Hepatocyte (in vitro differentiated cells): Measurements from ENCODE around the gene TEX28. TPM values are rescaled to one million over a fixed set of nuclear protein-coding genes. Genes with fewer than 3 reads are reported as not detected.
"Not testable (repeated sequence)": the region's sequence is repeated elsewhere in the genome, so short reads cannot be mapped to it uniquely, and the experiment has no call there.

ENCODE experiments used
- DNase-seq: peaks from one replicate; pipeline ENCODE4 v3.0.0-alpha.2; 2016; ENCODE audit warnings: low spot score
- H2AFZ ChIP-seq: fragments of 200-600 bp; sonication (generic); 2 replicates; pipeline ENCODE4 v1.6.0; 2016; ENCODE audit warnings: antibody characterized with exemption, mild to moderate bottlenecking
- H3K27ac ChIP-seq: fragments of 200-600 bp; sonication (generic); 2 replicates; pipeline ENCODE4 v1.5.1; 2016; ENCODE audit warnings: mild to moderate bottlenecking
- H3K27me3 ChIP-seq: fragments of 200-600 bp; sonication (generic); 2 replicates; pipeline ENCODE4 v1.6.1; 2016
- H3K36me3 ChIP-seq: fragments of 200-600 bp; sonication (generic); replicated peaks from 2 replicates; pipeline ENCODE4 v1.5.1; 2016; ENCODE audit warnings: low read depth; ENCODE audit not compliant: insufficient read depth
- H3K4me1 ChIP-seq: fragments of 200-600 bp; sonication (generic); 2 replicates; pipeline ENCODE4 v1.5.1; 2016; ENCODE audit warnings: mild to moderate bottlenecking, moderate library complexity; ENCODE audit not compliant: insufficient read depth
- H3K4me2 ChIP-seq: fragments of 200-600 bp; sonication (generic); 2 replicates; pipeline ENCODE4 v1.6.0; 2016
- H3K4me3 ChIP-seq: fragments of 200-600 bp; sonication (generic); 2 replicates; pipeline ENCODE4 v1.5.1; 2016; ENCODE audit warnings: mild to moderate bottlenecking
- H3K79me2 ChIP-seq: fragments of 200-600 bp; sonication (generic); 2 replicates; pipeline ENCODE4 v1.6.0; 2017; ENCODE audit warnings: mild to moderate bottlenecking
- H3K9me2 ChIP-seq: fragments of 200-600 bp; sonication (generic); replicated peaks from 2 replicates; pipeline ENCODE4 v1.6.0; 2017; ENCODE audit warnings: mild to moderate bottlenecking; ENCODE audit not compliant: insufficient read depth
- H3K9me3 ChIP-seq: fragments of 200-600 bp; sonication (generic); 2 replicates; pipeline ENCODE4 v1.5.1; 2016; ENCODE audit warnings: low read depth, mild to moderate bottlenecking
- H4K20me1 ChIP-seq: fragments of 200-600 bp; sonication (generic); 2 replicates; pipeline ENCODE4 v1.6.0; 2016; ENCODE audit warnings: mild to moderate bottlenecking; ENCODE audit not compliant: insufficient read depth, poor library complexity, severe bottlenecking
- EZH2 ChIP-seq: fragments of 200-600 bp; sonication (generic); IDR thresholded peaks from 2 replicates; pipeline ENCODE4 v1.6.1; 2016; ENCODE audit warnings: antibody characterized with exemption, mild to moderate bottlenecking, borderline replicate concordance
- EZH2phosphoT487 ChIP-seq: fragments of 200-600 bp; sonication (generic); IDR thresholded peaks from one replicate; pipeline ENCODE4 v1.6.1; 2018; ENCODE audit warnings: antibody characterized with exemption, mild to moderate bottlenecking, low read depth, moderate library complexity; ENCODE audit not compliant: unreplicated experiment, severe bottlenecking
- WGBS: methylation state at CpG from one replicate; pipeline ENCODE4 v1.1.6; 2016; ENCODE audit warnings: low lambda C conversion rate; ENCODE audit errors: missing lambda C conversion rate; 5-methylcytosine and 5-hydroxymethylcytosine counted together
- polyA plus RNA-seq: library from polyadenylated mRNA; unstranded; fragments of >200 nt; fragmentation: Nextera tagmentation; extraction: Ambion mirVana; gene quantifications from 2 replicates; pipeline ENCODE4 v1.2.1, GENCODE V29; 2016
- total RNA-seq: library from RNA; depleted of rRNA; stranded (reverse); fragments of >200 nt; gene quantifications from 2 replicates; pipeline ENCODE4 v1.2.3, GENCODE V29; 2014
- TF ChIP-seq, protein P1 (sequence below): fragments of 200-600 bp; sonication (generic); IDR thresholded peaks from 2 replicates; pipeline ENCODE4 v1.5.1; 2016; ENCODE audit warnings: antibody characterized with exemption, mild to moderate bottlenecking; ENCODE audit not compliant: poor library complexity

The TEX28 gene
- total RNA-seq (not detected in 2 replicates), polyA plus RNA-seq (not detected in 2 replicates)

GRCh38 chrX:154294791-154295574 lies at the start of gene TEX28:
Gene TEX28 (minus strand): TSS chrX:154295124. CDS start chrX:154292117, 3,007 bp downstream.
- no peaks in the 10 kb centered on the region for H3K9me2 ChIP-seq
- TF ChIP-seq, protein P1, sequence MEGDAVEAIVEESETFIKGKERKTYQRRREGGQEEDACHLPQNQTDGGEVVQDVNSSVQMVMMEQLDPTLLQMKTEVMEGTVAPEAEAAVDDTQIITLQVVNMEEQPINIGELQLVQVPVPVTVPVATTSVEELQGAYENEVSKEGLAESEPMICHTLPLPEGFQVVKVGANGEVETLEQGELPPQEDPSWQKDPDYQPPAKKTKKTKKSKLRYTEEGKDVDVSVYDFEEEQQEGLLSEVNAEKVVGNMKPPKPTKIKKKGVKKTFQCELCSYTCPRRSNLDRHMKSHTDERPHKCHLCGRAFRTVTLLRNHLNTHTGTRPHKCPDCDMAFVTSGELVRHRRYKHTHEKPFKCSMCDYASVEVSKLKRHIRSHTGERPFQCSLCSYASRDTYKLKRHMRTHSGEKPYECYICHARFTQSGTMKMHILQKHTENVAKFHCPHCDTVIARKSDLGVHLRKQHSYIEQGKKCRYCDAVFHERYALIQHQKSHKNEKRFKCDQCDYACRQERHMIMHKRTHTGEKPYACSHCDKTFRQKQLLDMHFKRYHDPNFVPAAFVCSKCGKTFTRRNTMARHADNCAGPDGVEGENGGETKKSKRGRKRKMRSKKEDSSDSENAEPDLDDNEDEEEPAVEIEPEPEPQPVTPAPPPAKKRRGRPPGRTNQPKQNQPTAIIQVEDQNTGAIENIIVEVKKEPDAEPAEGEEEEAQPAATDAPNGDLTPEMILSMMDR, result no peak
- TF ChIP-seq EZH2phosphoT487 (no peak), EZH2 (no peak)
- no peaks in the 10 kb centered on the region for H4K20me1 ChIP-seq
- H3K4me3 ChIP-seq, result no peak within 1 kb of the TSS
- no peak within 1 kb of the TSS for H3K4me2 ChIP-seq
- H3K27ac ChIP-seq, result no peak within 1 kb of the TSS
- H3K27me3 ChIP-seq, result no peaks in the 10 kb centered on the region
- H3K36me3 ChIP-seq, result no peaks in the 10 kb centered on the region
- no peaks in the 10 kb centered on the region for H3K9me3 ChIP-seq
- DNase-seq, result no peak
- WGBS, result 92% methylated on average over 26 of the region's 39 CpGs
- no peak within 1 kb of the TSS for H2AFZ ChIP-seq
- no peaks in the 10 kb centered on the region for H3K79me2 ChIP-seq
- no peaks in the 10 kb centered on the region for H3K4me1 ChIP-seq

DNA sequence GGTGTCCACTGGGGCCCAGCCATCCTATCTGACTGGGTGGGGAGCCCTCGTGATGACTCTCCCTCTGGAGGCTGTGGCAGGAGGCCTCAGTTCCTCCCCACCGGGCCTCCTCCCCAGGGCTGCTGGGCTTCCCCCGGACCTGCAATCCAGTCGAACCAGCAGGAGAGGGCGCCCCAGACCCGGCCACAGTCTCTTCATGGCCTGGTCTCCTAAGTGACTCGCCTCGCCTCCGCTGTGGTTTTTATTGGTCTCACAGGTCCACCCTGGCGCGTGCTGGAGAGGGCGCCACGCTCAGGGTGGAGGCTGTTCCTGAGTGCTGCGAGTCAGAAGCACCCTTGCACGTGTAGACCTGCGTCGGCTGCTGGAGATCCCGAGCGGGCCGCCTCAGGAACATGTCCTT lies 48.7 kb upstream of the TEX28 start:
- H3K9me2 ChIP-seq, H3K4me3 ChIP-seq, H3K27ac ChIP-seq, H3K27me3 ChIP-seq, H3K4me1 ChIP-seq, DNase-seq, H2AFZ ChIP-seq, H4K20me1 ChIP-seq, H3K79me2 ChIP-seq, H3K9me3 ChIP-seq, H3K36me3 ChIP-seq, H3K4me2 ChIP-seq: not testable (repeated sequence)
- no CpG with 5 or more reads among the region's 20 CpGs for WGBS

GRCh38 chrX:154343063-154343462 lies 48.1 kb upstream of the TEX28 start:
- not testable (repeated sequence) for H2AFZ ChIP-seq, H4K20me1 ChIP-seq, H3K9me2 ChIP-seq, H3K36me3 ChIP-seq, H3K4me3 ChIP-seq, H3K27ac ChIP-seq, H3K4me2 ChIP-seq, DNase-seq, H3K9me3 ChIP-seq, H3K79me2 ChIP-seq, H3K4me1 ChIP-seq, H3K27me3 ChIP-seq
- WGBS, result no CpG with 5 or more reads among the region's 16 CpGs

DNA sequence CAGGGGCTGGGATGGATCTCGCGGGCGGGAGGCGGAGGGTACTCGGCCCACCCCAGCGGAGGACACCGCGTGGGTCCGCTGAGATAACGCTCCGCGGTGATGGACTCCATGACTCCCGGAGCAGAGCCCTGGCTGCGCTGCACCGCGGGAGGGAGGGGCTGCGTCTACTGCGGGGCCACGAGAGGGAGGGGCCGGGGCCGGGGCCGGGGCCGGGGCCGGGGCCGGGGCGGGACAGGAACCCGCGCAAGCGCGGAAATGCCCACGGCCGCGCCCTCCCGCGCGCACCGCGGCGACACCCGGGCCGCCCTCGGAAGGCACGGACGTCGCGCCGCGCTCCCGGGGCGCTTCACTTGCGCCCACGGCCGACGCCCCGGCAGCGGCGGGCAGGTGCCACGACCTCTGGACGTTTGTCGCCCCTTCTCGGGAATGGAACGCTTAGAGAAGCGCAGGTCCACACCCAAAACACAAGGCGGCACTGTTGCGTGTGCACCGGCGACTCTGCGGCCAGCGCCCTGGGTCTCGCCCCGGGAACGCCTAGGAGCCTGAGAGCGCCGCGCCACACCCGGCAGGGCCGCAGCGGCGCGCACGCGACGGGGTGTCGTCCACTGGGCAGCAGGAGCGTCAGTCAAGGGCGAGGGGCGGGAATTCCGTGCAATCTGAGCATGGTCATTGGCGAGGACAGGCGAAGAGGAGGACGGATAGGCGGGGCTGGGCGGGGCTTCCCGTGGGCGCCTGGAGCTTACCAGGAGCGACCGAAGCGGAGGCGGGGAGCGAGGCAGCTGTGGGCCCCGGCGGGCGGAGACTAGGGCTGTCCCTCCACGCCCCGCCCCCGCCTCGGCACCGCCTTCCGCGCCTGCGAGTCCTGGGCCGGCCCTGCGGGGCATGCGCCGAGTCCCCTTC lies 46.7 kb upstream of the TEX28 start:
- H4K20me1 ChIP-seq, H3K79me2 ChIP-seq, H3K9me3 ChIP-seq, H3K4me2 ChIP-seq, DNase-seq, H3K4me3 ChIP-seq, H3K27me3 ChIP-seq, H3K27ac ChIP-seq, H3K4me1 ChIP-seq, H3K36me3 ChIP-seq, H2AFZ ChIP-seq, H3K9me2 ChIP-seq: not testable (repeated sequence)
- WGBS, result 20% methylated on average over 2 of the region's 115 CpGs

DNA sequence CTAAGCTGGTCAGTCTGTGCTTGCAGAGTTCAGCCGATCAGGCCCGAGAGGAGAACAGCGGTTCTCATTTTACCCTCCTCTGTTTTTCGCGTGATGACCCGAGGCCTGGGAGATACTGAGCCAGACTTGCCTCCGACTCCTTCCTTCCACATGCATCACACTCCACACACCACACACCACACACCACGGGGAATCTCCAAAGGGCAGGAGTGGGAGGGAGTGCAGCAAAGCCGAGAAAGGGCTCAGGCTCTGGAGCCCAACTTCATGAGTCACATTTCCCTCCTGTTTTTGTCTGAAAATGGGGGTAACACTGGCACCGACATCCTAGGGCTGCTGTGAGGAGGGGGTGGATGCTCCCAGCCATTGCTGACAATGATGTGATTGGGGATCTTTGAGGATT lies 39.6 kb upstream of the TEX28 start:
- H3K27me3 ChIP-seq, result no peaks in the 10 kb centered on the region
- no peaks in the 10 kb centered on the region for H3K79me2 ChIP-seq
- TF ChIP-seq EZH2phosphoT487, result no peak
- TF ChIP-seq EZH2, result no peak
- TF ChIP-seq, protein P1, result no peak
- H3K4me1 ChIP-seq, result no peaks in the 10 kb centered on the region
- H3K36me3 ChIP-seq, result no peaks in the 10 kb centered on the region
- no peaks in the 10 kb centered on the region for H3K9me3 ChIP-seq
- H4K20me1 ChIP-seq, result no peaks in the 10 kb centered on the region
- DNase-seq, result no peak
- no peak overlapping the region for H3K4me3 ChIP-seq
- H3K9me2 ChIP-seq, result no peaks in the 10 kb centered on the region
- H3K27ac ChIP-seq, result no peak overlapping the region
- no peak overlapping the region for H3K4me2 ChIP-seq
- H2AFZ ChIP-seq, result no peak overlapping the region
- 83% methylated on average over 10 of the region's 10 CpGs for WGBS
